Fibroblast of mammary gland (primary cell): ENCODE results near the gene TNS3.
A peak's percentile ranks its signal among the peaks of the same experiment; 100 is the strongest.

ENCODE experiments used
- DNase-seq: peaks from one replicate; pipeline ENCODE4 v3.0.0-alpha.2; 2010; ENCODE audit warnings: low read depth
- H3K4me3 ChIP-seq: 2 replicates; pipeline ENCODE4 v1.5.1; 2011; ENCODE audit warnings: low read depth, mild to moderate bottlenecking, low read length, moderate library complexity; ENCODE audit not compliant: control insufficient read depth
- CTCF ChIP-seq: conservative IDR thresholded peaks from 2 replicates; pipeline ENCODE4 v1.5.1; 2011; ENCODE audit warnings: low read depth, low read length, inconsistent platforms; ENCODE audit not compliant: control insufficient read depth, insufficient read depth

Gene TNS3

GRCh38 chr7:47474937-47475879 is 106.7 kb downstream of the TNS3 start:
- TF ChIP-seq CTCF: no peak
- DNase-seq: peak; percentile 97
- no peak overlapping the region for H3K4me3 ChIP-seq

GRCh38 chr7:47474211-47474936 is 107.5 kb downstream of the TNS3 start:
- no peak overlapping the region for H3K4me3 ChIP-seq
- peak; percentile 19 for DNase-seq
- no peak for TF ChIP-seq CTCF

- peak; percentile 54 for DNase-seq
- TF ChIP-seq CTCF: no peak
- H3K4me3 ChIP-seq: no peak overlapping the region
Measured at GRCh38 chr7:47473499-47474210, 108.3 kb downstream of the TNS3 start.

- DNase-seq: no peak
- no peak overlapping the region for H3K4me3 ChIP-seq
- no peak for TF ChIP-seq CTCF
Measured at GRCh38 chr7:47472444-47473157, 109.3 kb downstream of the TNS3 start.

GRCh38 chr7:47471831-47472230 is 110.1 kb downstream of the TNS3 start:
- TF ChIP-seq CTCF: no peak
- no peak for DNase-seq
- H3K4me3 ChIP-seq: no peak overlapping the region

GRCh38 chr7:47471358-47471703 is 110.6 kb downstream of the TNS3 start:
- no peak for TF ChIP-seq CTCF
- H3K4me3 ChIP-seq: no peak overlapping the region

More at GRCh38 chr7:47471358-47471703, 110.6 kb downstream of the TNS3 start:
- no peak for DNase-seq
